Measurements from ENCODE around the gene ZNF699.

The ZNF699 gene

DNA sequence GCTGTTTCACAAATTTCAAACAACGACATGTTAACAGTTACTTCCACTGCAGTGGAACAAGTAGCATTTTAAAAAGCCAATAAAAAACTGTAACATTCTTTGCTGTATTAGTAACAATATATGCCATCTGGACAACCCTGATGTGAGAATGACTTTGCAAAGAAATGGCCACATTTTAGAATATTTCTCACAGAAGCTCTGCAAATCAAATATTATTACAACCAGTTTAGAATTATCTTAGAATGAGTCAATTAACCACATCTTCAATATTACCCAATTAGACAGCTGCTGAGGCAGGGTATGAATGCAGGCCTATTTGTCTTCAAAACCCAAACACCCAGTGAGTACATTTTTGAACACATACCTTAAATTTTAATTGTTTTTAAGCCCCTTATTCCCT lies 3.2 kb downstream of the ZNF699 start:
- TF ChIP-seq REST (IDR thresholded peaks at IDR 0.05; ENCODE audit: insufficient replicate concordance, low read depth) (no peak), SPI1 (IDR thresholded peaks at IDR 0.05; ENCODE audit: borderline replicate concordance, low read depth) (no peak)
- Histone ChIP-seq H3K4me3 (replicated peaks; ENCODE audit: insufficient read depth, low read length) (no peak overlapping the region), H3K27ac (replicated peaks) (no peak overlapping the region), H3K27me3 (ENCODE audit: insufficient read depth, poor library complexity, severe bottlenecking) (no peaks in the 10 kb centered on the region)
- DNase-seq (ENCODE audit: low read depth in 1 of 2, low spot score in 1 of 2), result no peak

DNA sequence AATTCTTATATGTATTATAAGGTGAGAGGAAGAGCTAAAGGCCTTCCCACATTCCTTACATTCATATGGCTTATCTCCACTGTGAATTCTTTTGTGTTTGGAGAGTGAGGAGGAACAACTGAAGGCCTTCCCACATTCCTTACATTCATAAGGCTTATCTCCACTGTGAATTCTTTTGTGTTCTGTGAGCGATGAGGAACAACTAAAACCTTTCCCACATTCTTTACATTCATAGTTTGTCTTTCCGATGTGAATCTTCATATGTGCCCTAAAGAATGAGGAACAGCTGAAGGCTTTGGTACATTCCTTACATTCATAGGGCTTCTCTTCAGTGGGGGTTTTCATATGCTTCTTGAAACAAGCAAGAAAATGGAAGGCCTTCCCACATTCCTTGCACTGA lies 13.3 kb downstream of the ZNF699 start:
- DNase-seq (ENCODE audit: low read depth in 1 of 2, low spot score in 1 of 2), result no peak
- no peak overlapping the region for H3K27ac ChIP-seq (replicated peaks)
- H3K27me3 ChIP-seq (ENCODE audit: insufficient read depth, poor library complexity, severe bottlenecking), result no peaks in the 10 kb centered on the region
- TF ChIP-seq SPI1 (IDR thresholded peaks at IDR 0.05; ENCODE audit: borderline replicate concordance, low read depth) (no peak), REST (IDR thresholded peaks at IDR 0.05; ENCODE audit: insufficient replicate concordance, low read depth) (no peak), CTCF (IDR thresholded peaks at IDR 0.05; ENCODE audit: insufficient read depth, low read length) (no peak), GABPA (IDR thresholded peaks at IDR 0.05; ENCODE audit: low read depth) (no peak), POLR2AphosphoS5 (IDR thresholded peaks at IDR 0.05; ENCODE audit: low read depth) (no peak)
- H3K4me3 ChIP-seq (replicated peaks; ENCODE audit: insufficient read depth, low read length), result no peak overlapping the region

GRCh38 chr19:9295411-9295849 lies 14.2 kb downstream of the ZNF699 start:
- Histone ChIP-seq H3K4me3 (replicated peaks; ENCODE audit: insufficient read depth, low read length) (no peak overlapping the region), H3K27me3 (ENCODE audit: insufficient read depth, poor library complexity, severe bottlenecking) (no peaks in the 10 kb centered on the region), H3K27ac (replicated peaks) (no peak overlapping the region)
- TF ChIP-seq GABPA (IDR thresholded peaks at IDR 0.05; ENCODE audit: low read depth) (no peak), POLR2AphosphoS5 (IDR thresholded peaks at IDR 0.05; ENCODE audit: low read depth) (no peak), CTCF (IDR thresholded peaks at IDR 0.05; ENCODE audit: insufficient read depth, low read length) (no peak), REST (IDR thresholded peaks at IDR 0.05; ENCODE audit: insufficient replicate concordance, low read depth) (no peak)
- DNase-seq (ENCODE audit: low read depth in 1 of 2, low spot score in 1 of 2), result no peak

All from HL-60 (cell line).